ENCODE data around the gene SAE1. TPM values are rescaled to one million over a fixed set of nuclear protein-coding genes. Genes with fewer than 3 reads are reported as not detected.
"Not testable (repeated sequence)": the region's sequence is repeated elsewhere in the genome, so short reads cannot be mapped to it uniquely, and the experiment has no call there.

Gene SAE1
- total RNA-seq, 1 donor from 2014 or later: 106 TPM

- no peak for DNase-seq (ENCODE audit: low read depth)
Observed at GRCh38 chr19:47240556-47240955, 109.9 kb downstream of the SAE1 start.

- DNase-seq (ENCODE audit: low read depth): peak; percentile 48
Observed at GRCh38 chr19:47240996-47241918, 110.6 kb downstream of the SAE1 start.

GRCh38 chr19:47241919-47242577 is 111.4 kb downstream of the SAE1 start:
- DNase-seq (ENCODE audit: low read depth): no peak

GRCh38 chr19:47243364-47243775 is 112.7 kb downstream of the SAE1 start:
- DNase-seq (ENCODE audit: low read depth): no peak

- peak; percentile 76 for DNase-seq (ENCODE audit: low read depth)
Observed at GRCh38 chr19:47243776-47244547, 113.3 kb downstream of the SAE1 start.

- peak; percentile 51 for DNase-seq (ENCODE audit: low read depth)
Observed at GRCh38 chr19:47247308-47247990, 116.8 kb downstream of the SAE1 start.

- DNase-seq (ENCODE audit: low read depth): not testable (repeated sequence)
Observed at GRCh38 chr19:47253016-47253415, 122.4 kb downstream of the SAE1 start.

- peak; percentile 79 for DNase-seq (ENCODE audit: low read depth)
Observed at GRCh38 chr19:47253467-47253881, 122.8 kb downstream of the SAE1 start.

GRCh38 chr19:47253970-47254369 is 123.3 kb downstream of the SAE1 start:
- no peak for DNase-seq (ENCODE audit: low read depth)

- peak; percentile 90 for DNase-seq (ENCODE audit: low read depth)
Observed at GRCh38 chr19:47255879-47256692, 125.5 kb downstream of the SAE1 start, which contains the start of gene CCDC9. Gene CCDC9 (plus strand): TSS chr19:47256525. CDS start chr19:47258401, 1,876 bp downstream.

GRCh38 chr19:47256693-47257410 is 126.2 kb downstream of the SAE1 start:
- DNase-seq (ENCODE audit: low read depth): peak; percentile 93

GRCh38 chr19:47257411-47258169 is 127.0 kb downstream of the SAE1 start:
- no peak for DNase-seq (ENCODE audit: low read depth)

- DNase-seq (ENCODE audit: low read depth): no peak
Observed at GRCh38 chr19:47258434-47258833, 127.8 kb downstream of the SAE1 start.

GRCh38 chr19:47258895-47259555 is 128.4 kb downstream of the SAE1 start:
- DNase-seq (ENCODE audit: low read depth): no peak

Measured in renal cortical epithelial cell (primary cell).